ENCODE measurements around the gene MDM1.
A peak's percentile ranks its signal among the peaks of the same experiment; 100 is the strongest.

DNA sequence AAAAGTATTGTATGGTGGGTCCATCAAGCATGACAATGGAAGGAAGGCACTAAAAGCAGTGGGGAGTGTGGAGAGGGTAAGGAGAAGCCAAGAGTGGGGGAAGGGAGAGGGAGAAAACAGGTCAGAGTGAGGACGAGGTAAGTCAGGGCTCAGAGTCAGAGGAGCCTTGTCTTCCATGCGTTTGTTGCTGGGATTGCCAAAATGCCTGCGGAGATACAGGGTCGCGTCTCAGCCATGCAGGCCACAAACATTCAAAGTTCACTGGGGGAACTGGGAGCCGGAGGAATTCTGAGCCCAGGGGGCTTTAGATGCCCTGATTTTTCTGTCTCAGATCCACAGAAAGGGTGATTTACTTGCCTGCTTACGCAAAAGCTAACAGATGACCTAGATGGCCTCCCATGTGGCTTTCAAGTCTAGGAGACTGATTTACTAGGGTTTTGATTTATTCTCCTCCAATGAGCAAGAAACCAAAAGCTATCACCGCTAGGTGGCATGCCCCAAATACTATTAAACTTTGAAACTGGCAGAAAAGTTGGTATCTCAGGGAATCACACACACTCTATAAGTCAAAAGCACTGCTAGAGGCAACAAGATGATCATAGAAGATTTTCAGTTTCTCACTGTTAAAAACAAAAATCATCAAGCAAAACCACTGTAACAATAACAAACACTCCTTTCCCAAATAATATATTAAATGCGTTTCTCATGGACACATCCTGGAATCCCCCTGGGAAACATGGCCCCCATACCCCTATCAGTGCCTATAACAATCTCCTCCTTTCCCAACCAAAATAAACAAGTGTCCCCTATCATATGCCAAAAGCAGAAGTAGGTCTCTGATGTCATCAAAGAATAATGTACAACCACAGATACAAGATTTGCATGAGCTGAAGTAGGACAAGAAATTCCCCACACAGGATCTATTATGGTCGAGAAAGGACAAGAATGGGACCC is 26.6 kb upstream of the MDM1 start:
- TF ChIP-seq CTCF (IDR thresholded peaks at IDR 0.05) = peak; percentile 63 to 86 (median 67)
- TF ChIP-seq EP300 (IDR thresholded peaks at IDR 0.05; ENCODE audit: low read depth) = no peak
- no peak for TF ChIP-seq POLR2A (IDR thresholded peaks at IDR 0.05)
